Ovary (tissue), 9 donors: ENCODE results near the gene NPAT. TPM values are rescaled to one million over a fixed set of nuclear protein-coding genes. Genes with fewer than 3 reads are reported as not detected.

Source experiments
- DNase-seq, 5 donors: peaks; one replicate each; pipeline ENCODE4 v3.0.0-alpha.2; 2019 to 2020
- H3K27ac ChIP-seq, 2 donors: fragments of 200-600 bp; one replicate each; pipeline versions ENCODE4 v1.5.1 to v1.8.0; 2019 to 2022
- H3K27me3 ChIP-seq: fragments of 200-600 bp; one replicate; pipeline ENCODE4 v1.8.0; 2022
- H3K36me3 ChIP-seq: fragments of 200-600 bp; sonication (generic); one replicate; pipeline ENCODE4 v1.5.1; 2019
- H3K4me1 ChIP-seq: one replicate; pipeline ENCODE4 v1.8.1; 2013; ENCODE audit warnings: mild to moderate bottlenecking, moderate library complexity; ENCODE audit not compliant: insufficient read depth
- H3K4me3 ChIP-seq: fragments of 200-600 bp; sonication (generic); one replicate; pipeline ENCODE4 v1.5.1; 2017
- H3K9me3 ChIP-seq, 2 donors: fragments of 200-600 bp in 1 of 2; sonication (generic) in 1 of 2; one replicate each; pipeline versions ENCODE4 v1.5.1 to v1.8.1; 2013 to 2019; ENCODE audit warnings: mild to moderate bottlenecking in 1 of 2, moderate library complexity in 1 of 2
- CTCF ChIP-seq, 3 donors: fragments of 450-650 bp in 2 of 3; fragments of 200-600 bp in 1 of 3; IDR thresholded peaks; one replicate each; pipeline versions ENCODE4 v1.5.1 to v1.8.0; 2016 to 2022; ENCODE audit warnings: antibody characterized with exemption in 3 of 3, mild to moderate bottlenecking in 1 of 3
- EP300 ChIP-seq: sonication (generic); formaldehyde crosslinking; IDR thresholded peaks from one replicate; pipeline ENCODE4 v1.6.1; 2017; ENCODE audit warnings: antibody characterized with exemption
- POLR2A ChIP-seq: fragments of 450-650 bp; IDR thresholded peaks from one replicate; pipeline ENCODE4 v1.6.1; 2017; ENCODE audit warnings: antibody characterized with exemption, mild to moderate bottlenecking, moderate library complexity
- WGBS, 3 donors: extraction: QIAGEN DNeasy Blood & Tissue Kit in 1 of 3; methylation state at CpG; one replicate each; pipeline versions ENCODE4 v1.1.5 to v1.1.7; 2013 to 2017; 5-methylcytosine and 5-hydroxymethylcytosine counted together
- intact Hi-C, 4 donors: fragments of 100-400 bp; cut with DNase I; formaldehyde crosslinking; loops; one replicate each; pipeline versions ENCODE4 v1.11.0 to v1.15.1; 2022 to 2023
- polyA plus RNA-seq, 2 donors: library from polyadenylated mRNA; stranded (reverse); fragments of 200-250 nt in 1 of 2; fragments of 350-450 nt in 1 of 2; fragmentation: Illumina TruSeq in 1 of 2; extraction: RNeasy Lipid Tissue Mini Kit (QIAGEN cat#74804) in 1 of 2; gene quantifications; one replicate each; pipeline ENCODE4 v1.2.3, GENCODE V29; 2013 to 2014
- total RNA-seq, 7 donors: library from RNA; depleted of rRNA in 2 of 7; stranded (reverse); fragments of >200 nt in 2 of 7; fragmentation: NEBNext Ultra II Directional in 3 of 7; extraction: Animal tissue kit (Norgen Biotek cat#: 25700) in 3 of 7; gene quantifications; one replicate each; pipeline versions ENCODE4 v1.1.0 to v1.2.4, GENCODE V29; 2016 to 2023
- donor health status: DM: no; HTN: no; CAD: no; lungs with moderate emphysema.
- donor health status: DM: no; HTN: no; CAD: no.
- donor health status: Bipolar disorder and iron deficiency.
- donor health status: DM: yes; HTN: yes; CAD: no.
- donor health status: DM: no; HTN: no; CAD: no.
- donor health status: DM: yes; HTN: yes; CAD: no.

The NPAT gene
- total and polyA plus RNA-seq, 9 donors, result 6.2 to 23.3 (median 16.5) TPM

GRCh38 chr11:108218455-108218854 is 4.0 kb downstream of the NPAT start:
- 24 to 47% (median 25%) methylated on average over 2 of the region's 2 CpGs for WGBS, 3 donors
- Histone ChIP-seq H3K27me3 (no peaks in the 10 kb centered on the region), H3K36me3 (no peaks in the 10 kb centered on the region), H3K27ac (no peak overlapping the region), H3K4me3 (no peak overlapping the region), H3K9me3 (no peaks in the 10 kb centered on the region), H3K4me1 (peaks cover 3% of the 10 kb centered on the region)
- TF ChIP-seq CTCF (IDR thresholded peaks at IDR 0.05) (no peak), POLR2A (no peak), EP300 (no peak)
- DNase-seq, result no peak
- intact Hi-C loops, result no loop called here

GRCh38 chr11:108216988-108217387 is 5.5 kb downstream of the NPAT start:
- intact Hi-C loops, result no loop called here
- DNase-seq, result no peak
- H3K9me3 ChIP-seq, result no peaks in the 10 kb centered on the region
- WGBS, 3 donors, result 54 to 61% (median 60%) methylated on average over 4 of the region's 4 CpGs
- H3K27ac ChIP-seq, result no peak overlapping the region
- H3K4me3 ChIP-seq, result no peak overlapping the region
- H3K36me3 ChIP-seq, result no peaks in the 10 kb centered on the region
- H3K4me1 ChIP-seq, result peaks cover 3% of the 10 kb centered on the region
- TF ChIP-seq POLR2A, result no peak
- no peak for TF ChIP-seq CTCF (IDR thresholded peaks at IDR 0.05)
- TF ChIP-seq EP300, result no peak
- H3K27me3 ChIP-seq, result no peaks in the 10 kb centered on the region

- Histone ChIP-seq H3K9me3 (no peaks in the 10 kb centered on the region), H3K4me3 (no peak overlapping the region), H3K36me3 (no peaks in the 10 kb centered on the region), H3K4me1 (no peaks in the 10 kb centered on the region), H3K27me3 (no peaks in the 10 kb centered on the region), H3K27ac (no peak overlapping the region)
- no peak for DNase-seq
- TF ChIP-seq CTCF (IDR thresholded peaks at IDR 0.05), result no peak
- no peak for TF ChIP-seq POLR2A
- TF ChIP-seq EP300, result no peak
- intact Hi-C loops, result no loop called here
- WGBS, 3 donors, result 48 to 81% (median 81%) methylated on average over 2 of the region's 2 CpGs
These were observed 8.7 kb downstream of the NPAT start for GRCh38 chr11:108213784-108214183.

GRCh38 chr11:108210441-108210840 is 12.0 kb downstream of the NPAT start:
- H3K4me1 ChIP-seq, result no peaks in the 10 kb centered on the region
- DNase-seq, result no peak
- peaks cover 0 to 8% of the 10 kb centered on the region in 2 donors for H3K9me3 ChIP-seq
- H3K27ac ChIP-seq, result no peak overlapping the region
- WGBS, 3 donors, result 91 to 95% (median 93%) methylated on average over 1 of the region's 1 CpG
- H3K27me3 ChIP-seq, result no peaks in the 10 kb centered on the region
- no peak overlapping the region for H3K4me3 ChIP-seq
- no peak for TF ChIP-seq POLR2A
- TF ChIP-seq EP300, result no peak
- no peak for TF ChIP-seq CTCF (IDR thresholded peaks at IDR 0.05)
- no peaks in the 10 kb centered on the region for H3K36me3 ChIP-seq
- intact Hi-C loops, result no loop called here

DNA sequence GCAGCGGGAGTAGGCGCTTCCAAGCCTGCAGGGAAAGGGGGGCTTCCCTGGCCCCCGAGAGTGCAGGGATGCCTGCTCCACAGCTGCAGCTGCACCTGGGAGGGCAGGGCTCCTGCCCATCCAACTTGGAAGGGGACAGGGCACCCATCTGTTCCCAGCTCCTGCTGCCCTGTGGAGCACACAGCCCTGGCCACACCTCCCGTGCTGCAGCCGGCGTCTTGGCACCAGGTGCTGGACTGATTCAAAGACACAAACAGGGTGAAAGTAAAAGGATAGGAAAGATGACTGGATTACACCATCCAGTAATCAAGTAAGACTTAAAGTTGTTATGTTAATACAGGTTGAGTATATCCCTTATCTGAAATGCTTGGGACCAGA is 14.8 kb downstream of the NPAT start:
- DNase-seq, result no peak
- Histone ChIP-seq H3K4me1 (no peaks in the 10 kb centered on the region), H3K27ac (no peak overlapping the region), H3K9me3 (peaks cover 0 to 8% of the 10 kb centered on the region in 2 donors), H3K4me3 (no peak overlapping the region), H3K27me3 (no peaks in the 10 kb centered on the region), H3K36me3 (no peaks in the 10 kb centered on the region)
- TF ChIP-seq EP300 (no peak), CTCF (IDR thresholded peaks at IDR 0.05) (no peak), POLR2A (no peak)
- intact Hi-C loops, result no loop called here
- 97 to 99% (median 98%) methylated on average over 6 of the region's 6 CpGs for whole genome bisulfite sequencing, 3 donors
